Colonic mucosa (tissue), 4 donors: Measurements from ENCODE around the gene SIGLEC12. TPM values are rescaled to one million over a fixed set of nuclear protein-coding genes. Genes with fewer than 3 reads are reported as not detected.
A peak's percentile ranks its signal among the peaks of the same experiment; 100 is the strongest.

ENCODE experiments used
- DNase-seq: peaks from one replicate; pipeline ENCODE4 v3.0.0-alpha.2; 2020
- H3K27ac ChIP-seq: fragments of 200-600 bp; one replicate; pipeline ENCODE4 v1.8.0; 2021
- H3K27me3 ChIP-seq: fragments of 200-600 bp; one replicate; pipeline ENCODE4 v1.8.0; 2021
- H3K36me3 ChIP-seq: fragments of 200-600 bp; one replicate; pipeline ENCODE4 v1.8.0; 2021
- H3K4me1 ChIP-seq: fragments of 200-600 bp; one replicate; pipeline ENCODE4 v1.8.0; 2021; ENCODE audit warnings: mild to moderate bottlenecking
- H3K4me3 ChIP-seq: fragments of 200-600 bp; one replicate; pipeline ENCODE4 v1.8.0; 2021
- H3K9ac ChIP-seq, 2 donors: one replicate each; pipeline ENCODE4 v1.7.0; 2013; ENCODE audit warnings: control low read depth in 2 of 2, low read depth in 2 of 2, low read length in 2 of 2
- H3K9me3 ChIP-seq: fragments of 200-600 bp; one replicate; pipeline ENCODE4 v1.8.0; 2021
- intact Hi-C: fragments of 100-400 bp; cut with DNase I; formaldehyde crosslinking; loops from one replicate; pipeline ENCODE4 v1.14.1; 2022
- total RNA-seq, 2 donors: library from RNA; stranded (reverse); fragmentation: NEBNext Ultra II Directional in 1 of 2; extraction: Animal tissue kit (Norgen Biotek cat#: 25700) in 1 of 2; gene quantifications; one replicate each; pipeline ENCODE4 v1.2.1, GENCODE V29; 2021
- TF ChIP-seq, protein P1 (sequence below): fragments of 200-600 bp; IDR thresholded peaks from one replicate; pipeline ENCODE4 v1.8.0; 2022; ENCODE audit warnings: antibody characterized with exemption, mild to moderate bottlenecking
- donor health status: healthy.
- donor health status: DM: no; HTN: no; CAD: no.
- donor health status: DM: no; HTN: no; CAD: no.

SIGLEC12 gene
- total RNA-seq, 2 donors from 2014 or later: 0.15 to 0.35 TPM

DNA sequence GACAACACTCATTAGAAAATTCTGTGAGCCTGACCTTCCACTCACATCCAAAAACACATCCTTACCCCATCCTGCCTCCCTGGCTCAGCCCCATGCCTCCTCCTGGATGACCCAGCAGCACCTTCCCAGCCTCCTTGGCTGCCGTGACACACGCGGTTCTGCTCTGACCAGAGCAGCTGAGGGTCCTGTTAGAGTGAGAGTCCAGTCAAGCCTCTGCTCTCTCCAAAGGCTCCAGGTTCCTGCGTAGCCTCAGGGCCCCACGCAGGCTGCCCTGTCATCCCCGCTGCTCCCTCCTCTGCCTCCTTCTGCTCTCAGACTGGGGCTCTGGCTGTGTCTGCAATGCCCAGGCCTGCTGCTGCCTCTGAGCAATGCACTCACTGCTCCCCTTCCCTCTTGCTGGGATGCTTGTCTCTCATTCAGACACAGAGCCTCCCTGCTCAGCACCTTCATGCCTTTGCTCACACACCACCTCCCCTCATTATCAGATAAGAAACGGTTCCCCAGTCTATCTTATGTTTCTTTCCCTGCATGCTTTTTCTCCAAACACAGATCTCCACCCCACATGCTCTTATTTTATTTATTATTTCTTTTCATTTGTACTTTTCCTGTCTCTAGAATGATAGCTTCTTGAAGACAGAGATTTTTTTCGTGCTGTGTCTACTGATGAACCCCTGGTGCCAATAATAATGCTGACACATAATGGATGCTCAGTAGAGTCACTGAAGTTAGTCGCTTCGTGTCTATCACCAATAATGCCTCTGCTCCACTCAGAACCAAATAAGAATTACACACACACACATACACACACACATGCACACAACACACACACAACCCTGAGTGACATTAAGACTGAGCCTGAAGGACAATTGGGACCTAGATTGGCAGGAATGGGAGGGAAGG is 40.1 kb upstream of the SIGLEC12 start:
- no peak overlapping the region for H3K27ac ChIP-seq
- intact Hi-C loops: no loop called here
- H3K27me3 ChIP-seq: no peaks in the 10 kb centered on the region
- no peak overlapping the region for H3K9ac ChIP-seq
- no peaks in the 10 kb centered on the region for H3K36me3 ChIP-seq
- no peaks in the 10 kb centered on the region for H3K9me3 ChIP-seq
- H3K4me1 ChIP-seq: no peaks in the 10 kb centered on the region
- TF ChIP-seq, protein P1, sequence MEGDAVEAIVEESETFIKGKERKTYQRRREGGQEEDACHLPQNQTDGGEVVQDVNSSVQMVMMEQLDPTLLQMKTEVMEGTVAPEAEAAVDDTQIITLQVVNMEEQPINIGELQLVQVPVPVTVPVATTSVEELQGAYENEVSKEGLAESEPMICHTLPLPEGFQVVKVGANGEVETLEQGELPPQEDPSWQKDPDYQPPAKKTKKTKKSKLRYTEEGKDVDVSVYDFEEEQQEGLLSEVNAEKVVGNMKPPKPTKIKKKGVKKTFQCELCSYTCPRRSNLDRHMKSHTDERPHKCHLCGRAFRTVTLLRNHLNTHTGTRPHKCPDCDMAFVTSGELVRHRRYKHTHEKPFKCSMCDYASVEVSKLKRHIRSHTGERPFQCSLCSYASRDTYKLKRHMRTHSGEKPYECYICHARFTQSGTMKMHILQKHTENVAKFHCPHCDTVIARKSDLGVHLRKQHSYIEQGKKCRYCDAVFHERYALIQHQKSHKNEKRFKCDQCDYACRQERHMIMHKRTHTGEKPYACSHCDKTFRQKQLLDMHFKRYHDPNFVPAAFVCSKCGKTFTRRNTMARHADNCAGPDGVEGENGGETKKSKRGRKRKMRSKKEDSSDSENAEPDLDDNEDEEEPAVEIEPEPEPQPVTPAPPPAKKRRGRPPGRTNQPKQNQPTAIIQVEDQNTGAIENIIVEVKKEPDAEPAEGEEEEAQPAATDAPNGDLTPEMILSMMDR: no peak
- no peak overlapping the region for H3K4me3 ChIP-seq
- no peak for DNase-seq

- no peak overlapping the region for H3K4me3 ChIP-seq
- no peaks in the 10 kb centered on the region for H3K36me3 ChIP-seq
- TF ChIP-seq, protein P1: no peak
- H3K9ac ChIP-seq: no peak overlapping the region
- no peaks in the 10 kb centered on the region for H3K27me3 ChIP-seq
- no peak for DNase-seq
- H3K4me1 ChIP-seq: no peaks in the 10 kb centered on the region
- no peak overlapping the region for H3K27ac ChIP-seq
- intact Hi-C loops: no loop called here
- no peaks in the 10 kb centered on the region for H3K9me3 ChIP-seq
Measured at GRCh38 chr19:51539821-51540366, 38.3 kb upstream of the SIGLEC12 start.

DNA sequence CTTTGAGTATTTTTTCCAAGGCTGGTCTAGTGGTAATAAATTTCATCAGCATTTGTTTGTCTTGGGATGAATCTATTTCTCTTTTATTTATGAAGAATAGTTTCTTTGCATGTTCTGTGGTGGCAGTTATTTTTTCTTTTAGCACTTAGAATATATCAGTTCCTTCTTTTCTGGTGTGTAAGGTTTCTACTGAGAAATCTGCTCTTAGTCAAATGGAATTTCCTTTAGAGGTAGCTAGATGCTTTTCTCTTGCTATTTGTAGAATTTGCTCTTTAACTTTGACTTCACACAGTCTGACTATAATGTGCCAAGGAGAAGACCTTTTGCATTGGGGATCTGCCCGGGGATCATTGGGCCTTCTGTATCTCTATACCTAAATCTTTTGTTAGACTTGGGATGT is 33.9 kb upstream of the SIGLEC12 start:
- no peaks in the 10 kb centered on the region for H3K27me3 ChIP-seq
- DNase-seq: no peak
- TF ChIP-seq, protein P1: no peak
- no peaks in the 10 kb centered on the region for H3K36me3 ChIP-seq
- H3K4me1 ChIP-seq: no peaks in the 10 kb centered on the region
- no peaks in the 10 kb centered on the region for H3K9me3 ChIP-seq
- no peak overlapping the region for H3K27ac ChIP-seq
- no peak overlapping the region for H3K4me3 ChIP-seq
- H3K9ac ChIP-seq: no peak overlapping the region
- intact Hi-C loops: no loop called here

DNA sequence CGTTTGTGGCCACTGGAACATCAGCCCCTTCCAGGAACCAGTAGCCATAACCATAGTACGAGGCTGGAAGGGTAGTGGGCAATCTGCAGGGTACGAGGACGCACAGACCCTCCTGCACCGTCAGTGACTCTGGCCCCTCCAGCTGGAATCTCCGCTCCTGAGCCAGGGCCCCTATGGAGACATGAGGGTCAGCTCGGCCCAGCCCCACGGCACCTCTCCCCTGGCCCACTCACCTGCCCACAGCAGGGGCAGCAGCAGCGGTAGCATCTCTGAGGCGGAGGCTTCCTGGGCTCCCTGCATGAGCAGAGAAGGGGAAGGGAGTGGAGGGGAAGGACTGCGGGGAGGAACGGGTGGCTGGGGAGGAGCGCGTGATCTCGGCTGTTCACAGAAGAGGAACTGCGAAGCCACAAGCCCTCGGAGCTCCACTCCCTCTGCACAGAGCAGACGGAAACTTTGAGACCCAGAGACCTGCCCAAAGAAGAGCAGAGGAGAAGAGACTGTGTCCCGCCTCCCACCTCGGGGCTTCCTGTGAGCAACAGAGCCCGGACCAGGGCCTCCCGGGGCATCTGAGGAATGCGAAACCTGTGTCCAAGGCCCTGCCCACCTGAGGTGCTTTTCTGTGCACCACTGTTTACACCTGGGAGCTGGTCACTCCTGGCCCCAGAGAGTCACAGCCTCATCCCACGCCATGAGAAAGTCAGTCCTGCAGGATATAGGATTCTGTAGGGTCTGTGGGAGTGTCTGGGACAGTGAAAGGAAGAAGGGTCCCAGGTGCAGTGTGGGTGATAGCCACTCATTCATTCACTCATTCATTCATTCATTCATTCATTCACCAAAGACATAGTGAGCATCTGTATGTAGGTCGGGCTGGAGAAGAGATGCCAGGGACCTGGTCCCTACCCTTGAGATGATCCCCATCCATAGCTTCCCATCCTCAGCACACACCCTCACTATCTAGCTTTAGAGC is 30.0 kb upstream of the SIGLEC12 start, which contains the start of gene SIGLEC6:
SIGLEC6 (minus strand) TSS at position 322 of the 967 bp plus-strand sequence; CDS start at position 300, 22 bp downstream.
- H3K9ac ChIP-seq: no peak within 1 kb of the TSS
- H3K4me1 ChIP-seq: no peaks in the 10 kb centered on the region
- no peaks in the 10 kb centered on the region for H3K27me3 ChIP-seq
- peak; percentile 30 for DNase-seq
- H3K27ac ChIP-seq: no peak within 1 kb of the TSS
- no peaks in the 10 kb centered on the region for H3K9me3 ChIP-seq
- no peaks in the 10 kb centered on the region for H3K36me3 ChIP-seq
- H3K4me3 ChIP-seq: no peak within 1 kb of the TSS
- intact Hi-C loops: no loop called here
- TF ChIP-seq, protein P1: no peak

DNA sequence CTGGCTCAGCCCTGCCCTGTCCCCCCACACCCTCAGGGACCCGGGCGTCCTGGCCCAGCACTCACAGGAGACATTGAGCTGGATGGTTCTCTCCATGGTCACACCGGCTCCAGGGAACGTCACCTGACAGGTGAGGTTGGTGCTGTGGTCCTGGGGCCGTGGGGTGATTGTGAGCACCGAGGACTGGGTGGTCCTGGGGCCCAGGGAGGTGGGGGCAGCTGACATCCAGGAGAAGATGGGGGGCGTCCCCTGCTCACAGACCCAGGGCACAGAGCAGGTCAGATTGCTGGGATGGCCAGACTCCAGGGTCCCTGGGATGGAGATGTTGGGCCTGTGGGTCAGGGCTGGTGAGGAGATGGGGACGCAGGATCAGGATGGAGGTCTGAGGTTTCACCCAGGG is 29.0 kb upstream of the SIGLEC12 start:
- no peak for DNase-seq
- no peaks in the 10 kb centered on the region for H3K9me3 ChIP-seq
- TF ChIP-seq, protein P1: no peak
- intact Hi-C loops: no loop called here
- no peak overlapping the region for H3K9ac ChIP-seq
- no peaks in the 10 kb centered on the region for H3K36me3 ChIP-seq
- H3K27ac ChIP-seq: no peak overlapping the region
- H3K4me1 ChIP-seq: no peaks in the 10 kb centered on the region
- H3K27me3 ChIP-seq: no peaks in the 10 kb centered on the region
- no peak overlapping the region for H3K4me3 ChIP-seq
